ENCODE data around the gene SYTL3.
A peak's percentile ranks its signal among the peaks of the same experiment; 100 is the strongest.
"Not testable (repeated sequence)": the region's sequence is repeated elsewhere in the genome, so short reads cannot be mapped to it uniquely, and the experiment has no call there.

SYTL3 gene

GRCh38 chr6:158786645-158787304 is 136.9 kb downstream of the SYTL3 start:
- Histone ChIP-seq H3K4me1 (ENCODE audit: control insufficient read depth in 5 of 5, insufficient read depth in 5 of 5, low read length in 5 of 5) (peaks cover 0 to 3% (median 0%) of the 10 kb centered on the region in 5 donors), H3K27me3 (ENCODE audit: control insufficient read depth in 5 of 5, insufficient read depth in 4 of 5, low read length in 5 of 5) (no peaks in the 10 kb centered on the region), H3K4me3 (ENCODE audit: low read depth in 1 of 5, low read length in 5 of 5) (no peak overlapping the region), H3K27ac (ENCODE audit: low read depth, low read length) (no peak overlapping the region), H3K9ac (ENCODE audit: low read length in 5 of 5) (no peak overlapping the region), H3K36me3 (ENCODE audit: control insufficient read depth in 5 of 5, insufficient read depth in 5 of 5, low read length in 5 of 5) (peaks cover 6 to 67% (median 44%) of the 10 kb centered on the region in 5 donors), H3K9me3 (ENCODE audit: control insufficient read depth in 5 of 5, low read length in 5 of 5) (no peaks in the 10 kb centered on the region)

- no peaks in the 10 kb centered on the region for H3K27me3 ChIP-seq (ENCODE audit: control insufficient read depth in 5 of 5, insufficient read depth in 4 of 5, low read length in 5 of 5)
- H3K27ac ChIP-seq (ENCODE audit: low read depth, low read length), result no peak overlapping the region
- peaks cover 6 to 60% (median 38%) of the 10 kb centered on the region in 5 donors for H3K36me3 ChIP-seq (ENCODE audit: control insufficient read depth in 5 of 5, insufficient read depth in 5 of 5, low read length in 5 of 5)
- peaks cover 0 to 3% (median 0%) of the 10 kb centered on the region in 5 donors for H3K4me1 ChIP-seq (ENCODE audit: control insufficient read depth in 5 of 5, insufficient read depth in 5 of 5, low read length in 5 of 5)
- no peak overlapping the region for H3K4me3 ChIP-seq (ENCODE audit: low read depth in 1 of 5, low read length in 5 of 5)
- H3K9me3 ChIP-seq (ENCODE audit: control insufficient read depth in 5 of 5, low read length in 5 of 5), result no peaks in the 10 kb centered on the region
- H3K9ac ChIP-seq (ENCODE audit: low read length in 5 of 5), result no peak overlapping the region
These were observed 137.5 kb downstream of the SYTL3 start for GRCh38 chr6:158787395-158787794.

- Histone ChIP-seq H3K27me3 (ENCODE audit: control insufficient read depth in 5 of 5, insufficient read depth in 4 of 5, low read length in 5 of 5) (no peaks in the 10 kb centered on the region), H3K27ac (ENCODE audit: low read depth, low read length) (no peak overlapping the region), H3K4me1 (ENCODE audit: control insufficient read depth in 5 of 5, insufficient read depth in 5 of 5, low read length in 5 of 5) (peaks cover 0 to 3% (median 0%) of the 10 kb centered on the region in 5 donors), H3K4me3 (ENCODE audit: low read depth in 1 of 5, low read length in 5 of 5) (no peak overlapping the region), H3K9me3 (ENCODE audit: control insufficient read depth in 5 of 5, low read length in 5 of 5) (no peaks in the 10 kb centered on the region), H3K9ac (ENCODE audit: low read length in 5 of 5) (no peak overlapping the region), H3K36me3 (ENCODE audit: control insufficient read depth in 5 of 5, insufficient read depth in 5 of 5, low read length in 5 of 5) (peaks cover 6 to 41% (median 21%) of the 10 kb centered on the region in 5 donors)
These were observed 139.5 kb downstream of the SYTL3 start for GRCh38 chr6:158789115-158789917.

- Histone ChIP-seq H3K9ac (ENCODE audit: low read length in 5 of 5) (no peak overlapping the region), H3K4me3 (ENCODE audit: low read depth in 1 of 5, low read length in 5 of 5) (no peak overlapping the region)
These were observed 141.5 kb downstream of the SYTL3 start for GRCh38 chr6:158791274-158791855.

GRCh38 chr6:158792505-158792904 is 142.7 kb downstream of the SYTL3 start:
- not testable (repeated sequence) for H3K4me1 ChIP-seq (ENCODE audit: control insufficient read depth in 5 of 5, insufficient read depth in 5 of 5, low read length in 5 of 5); H3K9me3 ChIP-seq (ENCODE audit: control insufficient read depth in 5 of 5, low read length in 5 of 5); H3K9ac ChIP-seq (ENCODE audit: low read length in 5 of 5); H3K27ac ChIP-seq (ENCODE audit: low read depth, low read length); H3K4me3 ChIP-seq (ENCODE audit: low read depth in 1 of 5, low read length in 5 of 5); H3K27me3 ChIP-seq (ENCODE audit: control insufficient read depth in 5 of 5, insufficient read depth in 4 of 5, low read length in 5 of 5)
- peaks cover 0 to 13% (median 7%) of the 10 kb centered on the region in 5 donors for H3K36me3 ChIP-seq (ENCODE audit: control insufficient read depth in 5 of 5, insufficient read depth in 5 of 5, low read length in 5 of 5)

More at GRCh38 chr6:158791274-158791855, 141.5 kb downstream of the SYTL3 start:
- peaks cover 4 to 24% (median 9%) of the 10 kb centered on the region in 5 donors for H3K36me3 ChIP-seq (ENCODE audit: control insufficient read depth in 5 of 5, insufficient read depth in 5 of 5, low read length in 5 of 5)
- peaks cover 0 to 3% (median 0%) of the 10 kb centered on the region in 5 donors for H3K4me1 ChIP-seq (ENCODE audit: control insufficient read depth in 5 of 5, insufficient read depth in 5 of 5, low read length in 5 of 5)
- H3K27ac ChIP-seq (ENCODE audit: low read depth, low read length), result no peak overlapping the region
- H3K9me3 ChIP-seq (ENCODE audit: control insufficient read depth in 5 of 5, low read length in 5 of 5), result no peaks in the 10 kb centered on the region
- no peaks in the 10 kb centered on the region for H3K27me3 ChIP-seq (ENCODE audit: control insufficient read depth in 5 of 5, insufficient read depth in 4 of 5, low read length in 5 of 5)

- H3K27ac ChIP-seq (ENCODE audit: low read depth, low read length), result no peak overlapping the region
- H3K4me1 ChIP-seq (ENCODE audit: control insufficient read depth in 5 of 5, insufficient read depth in 5 of 5, low read length in 5 of 5), result peaks cover 0 to 15% (median 13%) of the 10 kb centered on the region in 5 donors
- H3K27me3 ChIP-seq (ENCODE audit: control insufficient read depth in 5 of 5, insufficient read depth in 4 of 5, low read length in 5 of 5), result no peaks in the 10 kb centered on the region
- no peaks in the 10 kb centered on the region for H3K9me3 ChIP-seq (ENCODE audit: control insufficient read depth in 5 of 5, low read length in 5 of 5)
- H3K4me3 ChIP-seq (ENCODE audit: low read depth in 1 of 5, low read length in 5 of 5), result no peak overlapping the region
- peaks cover 0 to 5% (median 0%) of the 10 kb centered on the region in 5 donors for H3K36me3 ChIP-seq (ENCODE audit: control insufficient read depth in 5 of 5, insufficient read depth in 5 of 5, low read length in 5 of 5)
- H3K9ac ChIP-seq (ENCODE audit: low read length in 5 of 5), result no peak overlapping the region
These were observed 143.6 kb downstream of the SYTL3 start for GRCh38 chr6:158793432-158793831.

- no peaks in the 10 kb centered on the region for H3K36me3 ChIP-seq (ENCODE audit: control insufficient read depth in 5 of 5, insufficient read depth in 5 of 5, low read length in 5 of 5)
- H3K9me3 ChIP-seq (ENCODE audit: control insufficient read depth in 5 of 5, low read length in 5 of 5), result no peaks in the 10 kb centered on the region
- no peaks in the 10 kb centered on the region for H3K27me3 ChIP-seq (ENCODE audit: control insufficient read depth in 5 of 5, insufficient read depth in 4 of 5, low read length in 5 of 5)
- no peak overlapping the region for H3K4me3 ChIP-seq (ENCODE audit: low read depth in 1 of 5, low read length in 5 of 5)
- H3K4me1 ChIP-seq (ENCODE audit: control insufficient read depth in 5 of 5, insufficient read depth in 5 of 5, low read length in 5 of 5), result peaks cover 0 to 27% (median 24%) of the 10 kb centered on the region in 5 donors
- no peak overlapping the region for H3K27ac ChIP-seq (ENCODE audit: low read depth, low read length)
- H3K9ac ChIP-seq (ENCODE audit: low read length in 5 of 5), result no peak overlapping the region
These were observed 145.7 kb downstream of the SYTL3 start for GRCh38 chr6:158795516-158795915.

- Histone ChIP-seq H3K27ac (ENCODE audit: low read depth, low read length) (no peak overlapping the region), H3K9me3 (ENCODE audit: control insufficient read depth in 5 of 5, low read length in 5 of 5) (no peaks in the 10 kb centered on the region), H3K27me3 (ENCODE audit: control insufficient read depth in 5 of 5, insufficient read depth in 4 of 5, low read length in 5 of 5) (no peaks in the 10 kb centered on the region), H3K9ac (ENCODE audit: low read length in 5 of 5) (no peak overlapping the region), H3K4me3 (ENCODE audit: low read depth in 1 of 5, low read length in 5 of 5) (no peak overlapping the region), H3K36me3 (ENCODE audit: control insufficient read depth in 5 of 5, insufficient read depth in 5 of 5, low read length in 5 of 5) (no peaks in the 10 kb centered on the region), H3K4me1 (ENCODE audit: control insufficient read depth in 5 of 5, insufficient read depth in 5 of 5, low read length in 5 of 5) (peaks cover 0 to 27% (median 24%) of the 10 kb centered on the region in 5 donors)
These were observed 146.5 kb downstream of the SYTL3 start for GRCh38 chr6:158796353-158796752.

- no peak overlapping the region for H3K4me3 ChIP-seq (ENCODE audit: low read depth in 1 of 5, low read length in 5 of 5)
- H3K9ac ChIP-seq (ENCODE audit: low read length in 5 of 5), result no peak overlapping the region
- peaks cover 0 to 30% (median 27%) of the 10 kb centered on the region in 5 donors for H3K4me1 ChIP-seq (ENCODE audit: control insufficient read depth in 5 of 5, insufficient read depth in 5 of 5, low read length in 5 of 5)
- H3K27ac ChIP-seq (ENCODE audit: low read depth, low read length), result peak overlapping the region; percentile 51
- no peaks in the 10 kb centered on the region for H3K9me3 ChIP-seq (ENCODE audit: control insufficient read depth in 5 of 5, low read length in 5 of 5)
- peaks cover 0 to 5% (median 0%) of the 10 kb centered on the region in 5 donors for H3K36me3 ChIP-seq (ENCODE audit: control insufficient read depth in 5 of 5, insufficient read depth in 5 of 5, low read length in 5 of 5)
- H3K27me3 ChIP-seq (ENCODE audit: control insufficient read depth in 5 of 5, insufficient read depth in 4 of 5, low read length in 5 of 5), result no peaks in the 10 kb centered on the region
These were observed 147.8 kb downstream of the SYTL3 start for GRCh38 chr6:158797331-158798310.

Measured in subcutaneous abdominal adipose tissue (tissue), 5 donors.